Keratinocyte (primary cell): Measurements from ENCODE around the gene KBTBD7. TPM values are rescaled to one million over a fixed set of nuclear protein-coding genes. Genes with fewer than 3 reads are reported as not detected.

Experiments used
- DNase-seq: peaks from one replicate; pipeline ENCODE4 v3.0.0-alpha.2; 2011; ENCODE audit warnings: low read depth, missing footprints, low spot score
- FAIRE-seq: peaks from 2 replicates; lab custom pipeline; 2011; peaks lifted over from hg19 to GRCh38; lab: Jason Lieb, UNC
- H2AFZ ChIP-seq: 2 replicates; pipeline ENCODE4 v1.6.0; 2012; ENCODE audit warnings: low read length, control low read depth, inconsistent platforms; ENCODE audit not compliant: control insufficient read depth
- H3K27ac ChIP-seq: 2 replicates; pipeline ENCODE4 v1.5.1; 2011; ENCODE audit warnings: low read length; ENCODE audit not compliant: control insufficient read depth, insufficient read depth
- H3K27me3 ChIP-seq: 3 replicates; pipeline ENCODE4 v1.6.0; 2011; ENCODE audit warnings: low read length; ENCODE audit not compliant: control insufficient read depth, insufficient read depth; ENCODE audit errors: extremely low read depth
- H3K36me3 ChIP-seq, 2 experiments: 2 replicates in 1 of 2; 3 replicates in 1 of 2; pipeline ENCODE4 v1.5.1; 2011; ENCODE audit warnings: low read length in 2 of 2, mild to moderate bottlenecking in 1 of 2; ENCODE audit not compliant: control insufficient read depth in 2 of 2, insufficient read depth in 2 of 2; ENCODE audit errors: extremely low read depth in 1 of 2
- H3K4me1 ChIP-seq: 3 replicates; pipeline ENCODE4 v1.5.1; 2011; ENCODE audit warnings: low read length; ENCODE audit not compliant: control insufficient read depth, insufficient read depth; ENCODE audit errors: extremely low read depth
- H3K4me2 ChIP-seq: 3 replicates; pipeline ENCODE4 v1.6.0; 2011; ENCODE audit warnings: low read depth, low read length; ENCODE audit not compliant: control insufficient read depth, insufficient read depth; ENCODE audit errors: extremely low read depth
- H3K4me3 ChIP-seq, 3 experiments: fragments of 200-600 bp in 1 of 3; sonication (generic) in 1 of 3; 2 replicates in 2 of 3; 3 replicates in 1 of 3; pipeline ENCODE4 v1.5.1; 2011 to 2016; ENCODE audit warnings: low read length in 3 of 3, mild to moderate bottlenecking in 3 of 3, control low read depth in 2 of 3, inconsistent platforms in 1 of 3, low read depth in 1 of 3, mixed read lengths in 1 of 3, mixed run types in 1 of 3, moderate library complexity in 1 of 3; ENCODE audit not compliant: control insufficient read depth in 2 of 3, insufficient read depth in 2 of 3; ENCODE audit errors: extremely low read depth in 1 of 3
- H3K79me2 ChIP-seq: 2 replicates; pipeline ENCODE4 v1.6.0; 2012; ENCODE audit warnings: low read length; ENCODE audit not compliant: control insufficient read depth, insufficient read depth
- H3K9ac ChIP-seq: 3 replicates; pipeline ENCODE4 v1.6.0; 2011; ENCODE audit warnings: low read length; ENCODE audit not compliant: control insufficient read depth, insufficient read depth; ENCODE audit errors: extremely low read depth
- H3K9me1 ChIP-seq: 3 replicates; pipeline ENCODE4 v1.6.0; 2011; ENCODE audit warnings: low read length; ENCODE audit not compliant: control insufficient read depth, insufficient read depth; ENCODE audit errors: extremely low read depth
- H3K9me3 ChIP-seq: 2 replicates; pipeline ENCODE4 v1.5.1; 2012; ENCODE audit warnings: low read depth, low read length; ENCODE audit not compliant: control insufficient read depth
- H4K20me1 ChIP-seq: 3 replicates; pipeline ENCODE4 v1.6.0; 2011; ENCODE audit warnings: low read length; ENCODE audit not compliant: control insufficient read depth, insufficient read depth; ENCODE audit errors: extremely low read depth
- CTCF ChIP-seq, 3 experiments: IDR thresholded peaks in 1 of 3; conservative IDR thresholded peaks in 1 of 3; optimal IDR thresholded peaks in 1 of 3; 2 replicates in 2 of 3; 3 replicates in 1 of 3; pipeline versions ENCODE3 to v1.5.1; 2011; ENCODE audit warnings: low read length in 3 of 3, mild to moderate bottlenecking in 3 of 3, moderate library complexity in 2 of 3, control low read depth in 1 of 3, inconsistent platforms in 1 of 3; ENCODE audit not compliant: insufficient read depth in 2 of 3; ENCODE audit errors: extremely low read depth in 1 of 3
- EZH2 ChIP-seq: IDR thresholded peaks from one replicate; pipeline ENCODE4 v1.6.1; 2012; ENCODE audit warnings: inconsistent platforms, mild to moderate bottlenecking, low read length, moderate library complexity
- dilution Hi-C: fragments of 300-500 bp; cut with MboI; formaldehyde crosslinking; loops from one replicate; pipeline ENCODE4 v1.7.0; 2020; ENCODE audit warnings: low sequenced_read_pairs; ENCODE audit not compliant: extremely low pct_ligation_motif_present
- polyA plus RNA-seq, 5 experiments: library from polyadenylated mRNA; depleted of rRNA in 3 of 5; stranded (reverse) in 3 of 5; stranded (forward) in 1 of 5; unstranded in 1 of 5; fragments of >200 nt; gene quantifications; 1 replicate in 1 of 5; 2 replicates in 3 of 5; 3 replicates in 1 of 5; pipeline versions ENCODE4 v1.2.1 to v1.2.3, GENCODE V29; 2011 to 2012; ENCODE audit warnings: missing spikeins in 2 of 5, low read depth in 1 of 5, low replicate concordance in 1 of 5

The KBTBD7 gene
- polyA plus RNA-seq, 1 donor (not counting 4 experiments of a cell fraction or from before 2014, with no cell fraction given) = 2.8 TPM

GRCh38 chr13:41229356-41229755 is 35.0 kb upstream of the KBTBD7 start:
- DNase-seq (no peak), FAIRE-seq (no peak)
- Histone ChIP-seq H4K20me1 (no peaks in the 10 kb centered on the region), H2AFZ (no peak overlapping the region), H3K9ac (no peak overlapping the region), H3K4me3 (no peak overlapping the region), H3K79me2 (no peaks in the 10 kb centered on the region), H3K27me3 (no peaks in the 10 kb centered on the region), H3K4me1 (peaks cover 4% of the 10 kb centered on the region), H3K27ac (no peak overlapping the region), H3K4me2 (no peak overlapping the region), H3K9me1 (no peaks in the 10 kb centered on the region), H3K36me3 (peaks cover 1 to 3% of the 10 kb centered on the region in 2 experiments), H3K9me3 (no peaks in the 10 kb centered on the region)
- no peak for TF ChIP-seq CTCF (optimal IDR thresholded peaks at IDR 0.05 in 1 of 3, IDR thresholded peaks at IDR 0.05 in 1 of 3, conservative IDR thresholded peaks at IDR 0.05 in 1 of 3; ENCODE audit: extremely low read depth in 1 of 3, insufficient read depth in 2 of 3, low read length in 3 of 3)
- no peak for TF ChIP-seq EZH2
- dilution Hi-C loops = no loop called here

GRCh38 chr13:41224113-41225110 is 30.0 kb upstream of the KBTBD7 start:
- Histone ChIP-seq H3K79me2 (no peaks in the 10 kb centered on the region), H2AFZ (no peak overlapping the region), H3K4me2 (peak overlapping the region; percentile 33), H3K36me3 (no peaks in the 10 kb centered on the region), H3K27ac (no peak overlapping the region), H3K27me3 (no peaks in the 10 kb centered on the region), H4K20me1 (no peaks in the 10 kb centered on the region), H3K9ac (no peak overlapping the region), H3K4me1 (peaks cover 10% of the 10 kb centered on the region), H3K9me3 (no peaks in the 10 kb centered on the region), H3K9me1 (no peaks in the 10 kb centered on the region), H3K4me3 (no peak overlapping the region)
- peak; percentile 23 for DNase-seq
- dilution Hi-C loops = no loop called here
- FAIRE-seq = peak; percentile 39
- TF ChIP-seq EZH2 (no peak), CTCF (optimal IDR thresholded peaks at IDR 0.05 in 1 of 3, IDR thresholded peaks at IDR 0.05 in 1 of 3, conservative IDR thresholded peaks at IDR 0.05 in 1 of 3; ENCODE audit: extremely low read depth in 1 of 3, insufficient read depth in 2 of 3, low read length in 3 of 3) (no peak)
